NB4 (cell line): ENCODE data around the gene LCA5.

Experiments
- MYC ChIP-seq: IDR thresholded peaks from 2 replicates; pipeline ENCODE4 v1.6.1; 2011; ENCODE audit warnings: low read depth, low read length
- POLR2A ChIP-seq: IDR thresholded peaks from 2 replicates; pipeline ENCODE4 v1.6.1; 2011; ENCODE audit warnings: mild to moderate bottlenecking; ENCODE audit not compliant: insufficient read length; ENCODE audit errors: extremely low read depth
- TF ChIP-seq, protein P1 (sequence below): IDR thresholded peaks from one replicate; pipeline ENCODE4 v1.5.1; 2012; ENCODE audit warnings: low read depth, low read length

- TF ChIP-seq, protein P1, sequence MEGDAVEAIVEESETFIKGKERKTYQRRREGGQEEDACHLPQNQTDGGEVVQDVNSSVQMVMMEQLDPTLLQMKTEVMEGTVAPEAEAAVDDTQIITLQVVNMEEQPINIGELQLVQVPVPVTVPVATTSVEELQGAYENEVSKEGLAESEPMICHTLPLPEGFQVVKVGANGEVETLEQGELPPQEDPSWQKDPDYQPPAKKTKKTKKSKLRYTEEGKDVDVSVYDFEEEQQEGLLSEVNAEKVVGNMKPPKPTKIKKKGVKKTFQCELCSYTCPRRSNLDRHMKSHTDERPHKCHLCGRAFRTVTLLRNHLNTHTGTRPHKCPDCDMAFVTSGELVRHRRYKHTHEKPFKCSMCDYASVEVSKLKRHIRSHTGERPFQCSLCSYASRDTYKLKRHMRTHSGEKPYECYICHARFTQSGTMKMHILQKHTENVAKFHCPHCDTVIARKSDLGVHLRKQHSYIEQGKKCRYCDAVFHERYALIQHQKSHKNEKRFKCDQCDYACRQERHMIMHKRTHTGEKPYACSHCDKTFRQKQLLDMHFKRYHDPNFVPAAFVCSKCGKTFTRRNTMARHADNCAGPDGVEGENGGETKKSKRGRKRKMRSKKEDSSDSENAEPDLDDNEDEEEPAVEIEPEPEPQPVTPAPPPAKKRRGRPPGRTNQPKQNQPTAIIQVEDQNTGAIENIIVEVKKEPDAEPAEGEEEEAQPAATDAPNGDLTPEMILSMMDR, result no peak
- TF ChIP-seq POLR2A (no peak), MYC (no peak)
Observed at GRCh38 chr6:79522609-79523008, 14.6 kb downstream of the LCA5 start.
